HG02571 (cell line): ENCODE data around the gene OR51B4.
"Not testable (repeated sequence)": the region's sequence is repeated elsewhere in the genome, so short reads cannot be mapped to it uniquely, and the experiment has no call there.

Source experiments
- ATAC-seq: cut with Tn5 transposase; IDR thresholded peaks from one replicate; pipeline ENCODE4 v1.9.1; 2021; ENCODE audit warnings: mild to moderate bottlenecking, moderate library complexity; ENCODE audit not compliant: unreplicated experiment

Gene OR51B4

GRCh38 chr11:5301846-5302245 is at the start of gene OR51B4:
TSS of gene OR51B4 (minus strand) at chr11:5301946. CDS start at chr11:5301946, 0 bp downstream.
- no peak for ATAC-seq

GRCh38 chr11:5351208-5351607 is 49.5 kb upstream of the OR51B4 start, which contains the start of gene OR51B6:
TSS of gene OR51B6 (plus strand) at chr11:5351508. CDS start at chr11:5351508, 0 bp downstream.
- no peak for ATAC-seq

- ATAC-seq = no peak
Measured at GRCh38 chr11:5349550-5349949, 47.8 kb upstream of the OR51B4 start.

GRCh38 chr11:5348551-5349194 is 46.9 kb upstream of the OR51B4 start:
- no peak for ATAC-seq

GRCh38 chr11:5345831-5346230 is 44.1 kb upstream of the OR51B4 start:
- no peak for ATAC-seq

- peak; percentile 44 for ATAC-seq
Measured at GRCh38 chr11:5343474-5344335, 42.0 kb upstream of the OR51B4 start, which contains the start of gene OR51B5. TSS of gene OR51B5 (minus strand) at chr11:5343524. CDS start at chr11:5343524, 0 bp downstream.

GRCh38 chr11:5339771-5340322 is 38.1 kb upstream of the OR51B4 start:
- ATAC-seq = peak; percentile 40

- ATAC-seq = not testable (repeated sequence)
Measured at GRCh38 chr11:5337253-5337652, 35.5 kb upstream of the OR51B4 start.

- ATAC-seq = no peak
Measured at GRCh38 chr11:5336331-5336730, 34.6 kb upstream of the OR51B4 start.

- no peak for ATAC-seq
Measured at GRCh38 chr11:5335170-5335569, 33.4 kb upstream of the OR51B4 start.

- no peak for ATAC-seq
Measured at GRCh38 chr11:5324197-5324596, 22.5 kb upstream of the OR51B4 start, which contains the start of gene OR51B2. TSS of gene OR51B2 (minus strand) at chr11:5324297. CDS start at chr11:5324297, 0 bp downstream.

GRCh38 chr11:5317292-5317691 is 15.5 kb upstream of the OR51B4 start:
- no peak for ATAC-seq

- ATAC-seq = not testable (repeated sequence)
Measured at GRCh38 chr11:5313326-5314023, 11.7 kb upstream of the OR51B4 start.

- no peak for ATAC-seq
Measured at GRCh38 chr11:5310423-5310822, 8.7 kb upstream of the OR51B4 start.

- ATAC-seq = no peak
Measured at GRCh38 chr11:5307256-5308019, 5.7 kb upstream of the OR51B4 start.

- no peak for ATAC-seq
Measured at GRCh38 chr11:5304046-5304445, 2.3 kb upstream of the OR51B4 start.

- ATAC-seq = no peak
Measured at GRCh38 chr11:5303626-5304025, 1.9 kb upstream of the OR51B4 start.

GRCh38 chr11:5300251-5300650 is 1.5 kb downstream of the OR51B4 start:
- no peak for ATAC-seq

GRCh38 chr11:5298451-5298850 is 3.3 kb downstream of the OR51B4 start:
- ATAC-seq = no peak

GRCh38 chr11:5297721-5298323 is 3.9 kb downstream of the OR51B4 start:
- ATAC-seq = no peak
